Muscle layer of duodenum (tissue), 2 donors: Measurements from ENCODE around the gene KRTAP5-1.
"Not testable (repeated sequence)": the region's sequence is repeated elsewhere in the genome, so short reads cannot be mapped to it uniquely, and the experiment has no call there.

Source experiments
- H3K27ac ChIP-seq: one replicate; pipeline ENCODE4 v1.7.0; 2013; ENCODE audit warnings: mild to moderate bottlenecking, low read length
- H3K27me3 ChIP-seq: one replicate; pipeline ENCODE4 v1.7.0; 2013; ENCODE audit warnings: low read depth, mild to moderate bottlenecking, control low read depth, low read length
- H3K36me3 ChIP-seq, 2 donors: one replicate each; pipeline ENCODE4 v1.7.0; 2013; ENCODE audit warnings: low read length in 2 of 2, control low read depth in 1 of 2, mild to moderate bottlenecking in 1 of 2; ENCODE audit not compliant: insufficient read depth in 2 of 2, control insufficient read depth in 1 of 2
- H3K4me1 ChIP-seq, 2 donors: one replicate each; pipeline ENCODE4 v1.7.0; 2013; ENCODE audit warnings: low read length in 2 of 2, mild to moderate bottlenecking in 2 of 2, control low read depth in 1 of 2, moderate library complexity in 1 of 2; ENCODE audit not compliant: insufficient read depth in 2 of 2, control insufficient read depth in 1 of 2
- H3K4me3 ChIP-seq, 2 donors: one replicate each; pipeline ENCODE4 v1.7.0; 2013; ENCODE audit warnings: low read length in 2 of 2, low read depth in 1 of 2, mild to moderate bottlenecking in 1 of 2
- H3K9me3 ChIP-seq, 2 donors: one replicate each; pipeline ENCODE4 v1.7.0; 2013; ENCODE audit warnings: low read length in 2 of 2, control low read depth in 1 of 2, mild to moderate bottlenecking in 1 of 2; ENCODE audit not compliant: control insufficient read depth in 1 of 2
- donor health status: healthy.

The KRTAP5-1 gene

GRCh38 chr11:1581976-1582375 is 3.1 kb downstream of the KRTAP5-1 start:
- Histone ChIP-seq H3K4me3 (no peak overlapping the region), H3K36me3 (no peaks in the 10 kb centered on the region), H3K27me3 (no peaks in the 10 kb centered on the region), H3K27ac (no peak overlapping the region), H3K4me1 (no peaks in the 10 kb centered on the region), H3K9me3 (peaks cover 0 to 5% of the 10 kb centered on the region in 2 donors)

GRCh38 chr11:1576825-1577224 is 8.3 kb downstream of the KRTAP5-1 start:
- Histone ChIP-seq H3K4me1 (peaks cover 0 to 21% of the 10 kb centered on the region in 2 donors), H3K36me3 (no peaks in the 10 kb centered on the region), H3K4me3 (no peak overlapping the region), H3K27ac (no peak overlapping the region), H3K9me3 (peaks cover 0 to 5% of the 10 kb centered on the region in 2 donors), H3K27me3 (no peaks in the 10 kb centered on the region)

- H3K4me3 ChIP-seq, H3K9me3 ChIP-seq, H3K27ac ChIP-seq, H3K27me3 ChIP-seq, H3K36me3 ChIP-seq: not testable (repeated sequence)
- peaks cover 0 to 26% of the 10 kb centered on the region in 2 donors for H3K4me1 ChIP-seq
Observed at GRCh38 chr11:1575756-1576155, 9.3 kb downstream of the KRTAP5-1 start.

- no peak overlapping the region for H3K27ac ChIP-seq
- H3K27me3 ChIP-seq = no peaks in the 10 kb centered on the region
- no peak overlapping the region for H3K4me3 ChIP-seq
- H3K4me1 ChIP-seq = peaks cover 0 to 34% of the 10 kb centered on the region in 2 donors
- peaks cover 0 to 5% of the 10 kb centered on the region in 2 donors for H3K9me3 ChIP-seq
- H3K36me3 ChIP-seq = no peaks in the 10 kb centered on the region
Observed at GRCh38 chr11:1574933-1575242, 10.2 kb downstream of the KRTAP5-1 start.

GRCh38 chr11:1574238-1574932 is 10.7 kb downstream of the KRTAP5-1 start:
- peaks cover 0 to 39% of the 10 kb centered on the region in 2 donors for H3K4me1 ChIP-seq
- no peaks in the 10 kb centered on the region for H3K27me3 ChIP-seq

GRCh38 chr11:1573903-1574237 is 11.2 kb downstream of the KRTAP5-1 start:
- Histone ChIP-seq H3K36me3 (no peaks in the 10 kb centered on the region), H3K27ac (peak overlapping the region; percentile 14), H3K4me3 (peak overlapping the region in 1 of 2 donors; percentile 55), H3K9me3 (peaks cover 0 to 5% of the 10 kb centered on the region in 2 donors), H3K27me3 (no peaks in the 10 kb centered on the region), H3K4me1 (peaks cover 0 to 42% of the 10 kb centered on the region in 2 donors)

More at GRCh38 chr11:1574238-1574932, 10.7 kb downstream of the KRTAP5-1 start:
- Histone ChIP-seq H3K4me3 (peak overlapping the region in 1 of 2 donors; percentile 55), H3K36me3 (no peaks in the 10 kb centered on the region), H3K9me3 (peaks cover 0 to 5% of the 10 kb centered on the region in 2 donors), H3K27ac (no peak overlapping the region)

- Histone ChIP-seq H3K36me3 (no peaks in the 10 kb centered on the region), H3K4me1 (peaks cover 0 to 48% of the 10 kb centered on the region in 2 donors), H3K4me3 (peak overlapping the region; percentile 21 to 55), H3K27me3 (no peaks in the 10 kb centered on the region), H3K9me3 (peaks cover 0 to 2% of the 10 kb centered on the region in 2 donors), H3K27ac (peak overlapping the region; percentile 14)
Observed at GRCh38 chr11:1573077-1573902, 11.8 kb downstream of the KRTAP5-1 start.

GRCh38 chr11:1572197-1573076 is 12.6 kb downstream of the KRTAP5-1 start, which contains the start of gene DUSP8:
TSS of gene DUSP8 (minus strand) at chr11:1572271. CDS start at chr11:1565826, 6,445 bp downstream.
- no peak within 1 kb of the TSS for H3K27ac ChIP-seq
- H3K4me3 ChIP-seq = peak within 1 kb of the TSS; percentile 56 to 78
- peaks cover 2 to 56% of the 10 kb centered on the region in 2 donors for H3K4me1 ChIP-seq
- no peaks in the 10 kb centered on the region for H3K9me3 ChIP-seq
- H3K36me3 ChIP-seq = no peaks in the 10 kb centered on the region
- no peaks in the 10 kb centered on the region for H3K27me3 ChIP-seq

- H3K4me3 ChIP-seq = peak overlapping the region in 1 of 2 donors; percentile 78
- no peaks in the 10 kb centered on the region for H3K9me3 ChIP-seq
- H3K36me3 ChIP-seq = no peaks in the 10 kb centered on the region
- no peaks in the 10 kb centered on the region for H3K27me3 ChIP-seq
- no peak overlapping the region for H3K27ac ChIP-seq
- peaks cover 2 to 62% of the 10 kb centered on the region in 2 donors for H3K4me1 ChIP-seq
Observed at GRCh38 chr11:1571760-1572196, 13.3 kb downstream of the KRTAP5-1 start.

- Histone ChIP-seq H3K4me3 (peak overlapping the region; percentile 56 to 78), H3K9me3 (no peaks in the 10 kb centered on the region), H3K27me3 (no peaks in the 10 kb centered on the region), H3K36me3 (no peaks in the 10 kb centered on the region), H3K4me1 (peaks cover 2 to 63% of the 10 kb centered on the region in 2 donors), H3K27ac (no peak overlapping the region)
Observed at GRCh38 chr11:1570896-1571759, 14.0 kb downstream of the KRTAP5-1 start.
